HG02759 (cell line): ENCODE measurements around the gene SDCBP2.

Experiments
- ATAC-seq: cut with Tn5 transposase; IDR thresholded peaks from one replicate; pipeline ENCODE4 v1.9.1; 2021; ENCODE audit warnings: mild to moderate bottlenecking, moderate library complexity; ENCODE audit not compliant: unreplicated experiment

SDCBP2 gene

GRCh38 chr20:1315804-1316203 is 13.1 kb downstream of the SDCBP2 start:
- ATAC-seq, result no peak

DNA sequence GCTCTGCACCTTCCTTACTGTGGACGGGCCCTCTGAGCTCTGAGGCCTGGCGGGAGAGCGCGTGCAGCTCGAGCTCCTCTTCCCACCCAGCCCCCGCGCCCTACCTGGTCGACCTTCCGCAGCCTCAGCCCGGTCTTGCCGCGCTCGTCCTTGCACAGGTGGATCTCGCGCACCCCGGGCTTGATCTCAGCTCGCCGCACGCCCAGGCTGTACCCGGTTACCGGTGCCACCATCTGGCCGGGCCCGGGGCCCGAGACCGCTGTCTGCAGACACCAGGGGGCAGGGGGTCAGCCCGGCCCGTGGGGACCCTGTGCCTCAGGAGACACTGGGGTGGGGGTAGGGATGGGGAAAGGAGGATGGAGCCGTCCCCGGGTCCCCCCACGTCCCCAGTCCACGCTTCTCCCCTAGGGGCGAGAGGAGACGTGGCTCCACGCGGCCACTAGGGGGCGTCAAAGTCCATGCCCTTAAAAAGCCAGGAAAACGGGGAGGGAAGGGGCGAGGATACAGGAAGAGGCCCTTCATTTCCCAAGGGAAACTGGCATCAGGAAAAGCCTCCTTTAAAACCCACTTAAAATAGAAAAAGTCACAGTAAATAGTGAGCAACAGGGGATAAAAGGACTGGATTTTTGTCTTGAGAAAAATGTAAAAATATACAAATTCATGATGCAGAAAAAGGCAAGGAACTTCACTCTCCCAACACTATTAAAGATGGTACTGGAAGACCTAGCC is 15.5 kb downstream of the SDCBP2 start:
- no peak for ATAC-seq

DNA sequence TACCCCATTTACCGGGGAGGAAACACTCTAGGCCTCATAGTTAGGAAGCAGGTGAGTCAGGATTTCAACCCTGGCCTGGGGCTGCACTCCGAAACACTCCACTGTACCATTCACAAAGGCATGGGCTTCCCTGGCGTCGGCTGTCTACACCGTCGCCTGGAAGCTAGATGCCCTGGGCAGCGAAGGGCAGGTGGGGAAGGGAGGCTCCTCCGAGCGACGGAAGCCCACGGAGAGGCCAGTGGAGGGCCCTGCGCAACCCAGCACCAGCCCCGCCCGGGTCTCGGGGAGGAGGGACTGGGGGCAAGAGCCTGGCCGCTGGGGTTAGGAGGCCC is 16.1 kb downstream of the SDCBP2 start:
- no peak for ATAC-seq

GRCh38 chr20:1312308-1312707 is 16.6 kb downstream of the SDCBP2 start:
- ATAC-seq, result no peak

GRCh38 chr20:1310506-1311190 is 18.3 kb downstream of the SDCBP2 start:
- ATAC-seq, result no peak

GRCh38 chr20:1310071-1310470 is 18.9 kb downstream of the SDCBP2 start:
- no peak for ATAC-seq

DNA sequence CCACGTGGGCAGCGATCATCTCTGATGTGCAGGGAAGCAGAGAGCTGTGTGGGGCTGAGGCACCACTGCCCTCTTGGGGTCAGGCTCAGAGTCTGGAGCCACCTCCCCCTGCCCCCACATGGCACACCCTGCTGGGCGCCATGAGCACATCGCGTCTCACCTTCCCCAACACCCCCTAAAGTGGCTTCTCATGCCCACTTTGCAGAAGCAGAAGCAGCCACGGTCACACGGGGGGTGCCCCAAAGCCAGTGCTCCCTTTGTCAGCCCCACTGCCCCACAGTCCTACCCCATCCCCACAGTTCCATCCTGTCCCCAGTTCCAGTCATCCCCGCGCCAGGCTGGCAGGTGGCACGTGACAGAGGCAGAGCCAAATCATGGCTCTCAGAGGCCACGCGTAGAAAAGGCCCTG is 19.5 kb downstream of the SDCBP2 start:
- ATAC-seq, result no peak

GRCh38 chr20:1308702-1309095 is 20.2 kb downstream of the SDCBP2 start:
- ATAC-seq, result no peak

- no peak for ATAC-seq
These were observed 20.8 kb downstream of the SDCBP2 start for GRCh38 chr20:1308067-1308701.

GRCh38 chr20:1307571-1307971 is 21.4 kb downstream of the SDCBP2 start:
- no peak for ATAC-seq

DNA sequence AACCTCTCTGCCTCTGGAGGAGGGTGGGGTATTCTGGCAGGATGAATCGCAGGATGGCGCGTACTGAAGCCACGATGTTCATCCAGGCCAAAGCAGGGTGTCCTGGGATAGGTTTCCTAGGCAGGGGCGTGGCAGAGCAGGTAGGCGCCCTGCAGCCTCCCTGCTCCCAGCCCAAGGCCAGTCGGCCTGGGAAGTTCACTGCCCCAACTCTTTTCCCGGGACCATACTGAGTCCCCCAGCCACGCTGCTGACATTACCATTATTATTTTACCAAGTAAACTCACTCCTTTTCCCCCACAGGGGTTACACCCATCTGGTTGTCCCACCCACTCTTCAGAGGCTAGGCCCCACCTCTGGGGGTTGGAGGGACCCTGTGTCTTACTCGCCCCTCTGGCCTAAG is 21.8 kb downstream of the SDCBP2 start:
- no peak for ATAC-seq

DNA sequence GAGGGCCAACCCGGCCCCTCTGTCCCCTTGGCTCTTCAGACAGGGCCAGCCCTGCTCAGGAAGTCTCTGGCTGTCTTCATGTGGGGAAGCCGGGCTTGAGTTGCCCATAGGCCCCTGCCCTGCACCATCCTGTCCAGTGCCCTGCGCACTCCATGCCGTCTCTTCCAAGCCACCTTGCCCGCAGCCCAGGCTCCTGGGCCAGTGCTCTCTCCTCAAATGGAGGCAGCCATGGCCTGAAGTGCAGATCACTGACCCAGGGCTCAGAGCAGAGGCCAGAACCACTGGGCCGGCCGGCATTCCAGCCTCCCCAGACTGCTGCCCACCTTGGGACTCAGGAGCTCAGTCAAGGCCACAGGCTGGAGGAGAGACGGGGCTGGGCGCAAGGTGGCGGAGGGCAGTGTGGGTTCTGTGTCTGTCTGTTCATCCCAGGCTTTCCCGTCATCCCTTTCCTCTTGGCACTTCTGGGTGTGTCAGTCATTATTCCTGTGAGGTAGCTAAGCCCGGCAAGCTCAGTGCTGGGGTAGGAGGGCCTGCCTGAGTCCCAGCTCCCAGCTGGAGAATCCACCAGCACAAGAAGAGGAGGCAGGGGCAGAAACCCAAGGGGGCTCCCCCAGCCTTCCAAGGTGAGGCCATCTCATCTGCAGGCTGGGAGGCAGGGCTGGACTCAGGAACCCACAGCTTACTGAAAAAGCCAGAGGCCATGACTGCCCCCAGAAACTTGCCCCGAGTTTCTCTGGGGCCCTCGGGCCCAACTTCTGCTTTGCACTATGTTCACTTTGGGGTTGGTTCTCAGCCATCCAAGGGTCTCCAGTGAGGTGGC is 22.4 kb downstream of the SDCBP2 start:
- ATAC-seq, result no peak

- no peak for ATAC-seq
These were observed 23.2 kb downstream of the SDCBP2 start for GRCh38 chr20:1305712-1306111.

GRCh38 chr20:1304710-1305515 is 24.0 kb downstream of the SDCBP2 start:
- ATAC-seq, result no peak

DNA sequence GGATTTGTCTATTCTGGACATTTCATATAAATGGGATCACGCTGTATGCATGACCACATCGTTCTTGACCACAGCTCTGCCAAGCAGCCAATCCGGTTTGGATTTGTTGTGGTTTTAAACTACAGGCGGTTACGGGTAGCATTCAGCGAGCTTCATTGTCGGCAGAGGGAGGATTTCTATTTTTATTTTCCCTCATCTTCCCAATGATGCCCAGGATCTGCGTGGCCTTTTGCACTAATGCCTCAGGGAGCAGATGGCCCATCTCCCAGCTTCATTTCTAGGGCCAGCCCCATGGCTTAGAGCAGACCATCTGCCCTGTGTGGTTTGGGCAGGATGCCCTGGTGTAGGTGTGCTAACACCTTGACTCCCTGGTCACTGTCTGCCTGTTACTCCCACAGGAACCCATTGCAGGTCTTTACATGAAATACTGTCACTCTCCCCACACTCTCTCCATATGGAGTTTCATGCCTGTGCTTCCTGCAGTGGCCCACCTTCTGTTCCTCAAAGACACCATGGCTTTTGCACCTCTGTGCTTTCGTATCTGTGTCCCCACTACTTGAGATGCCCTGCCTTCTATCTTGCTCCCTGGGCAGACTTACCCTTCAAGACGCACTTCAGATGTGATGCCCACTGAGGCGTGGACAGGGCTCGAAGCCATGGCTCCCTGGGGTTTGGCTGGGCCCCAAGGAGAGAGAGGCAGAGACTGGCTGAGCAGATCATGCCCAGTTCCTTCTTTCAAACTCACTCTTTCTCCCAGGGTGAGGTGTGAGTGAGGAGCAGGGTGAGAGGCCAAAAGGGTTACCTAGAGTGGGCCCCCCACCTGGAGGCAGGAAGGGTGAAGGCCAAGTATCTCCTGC is 26.0 kb downstream of the SDCBP2 start:
- ATAC-seq, result no peak

GRCh38 chr20:1301031-1301529 is 27.9 kb downstream of the SDCBP2 start:
- ATAC-seq, result no peak

DNA sequence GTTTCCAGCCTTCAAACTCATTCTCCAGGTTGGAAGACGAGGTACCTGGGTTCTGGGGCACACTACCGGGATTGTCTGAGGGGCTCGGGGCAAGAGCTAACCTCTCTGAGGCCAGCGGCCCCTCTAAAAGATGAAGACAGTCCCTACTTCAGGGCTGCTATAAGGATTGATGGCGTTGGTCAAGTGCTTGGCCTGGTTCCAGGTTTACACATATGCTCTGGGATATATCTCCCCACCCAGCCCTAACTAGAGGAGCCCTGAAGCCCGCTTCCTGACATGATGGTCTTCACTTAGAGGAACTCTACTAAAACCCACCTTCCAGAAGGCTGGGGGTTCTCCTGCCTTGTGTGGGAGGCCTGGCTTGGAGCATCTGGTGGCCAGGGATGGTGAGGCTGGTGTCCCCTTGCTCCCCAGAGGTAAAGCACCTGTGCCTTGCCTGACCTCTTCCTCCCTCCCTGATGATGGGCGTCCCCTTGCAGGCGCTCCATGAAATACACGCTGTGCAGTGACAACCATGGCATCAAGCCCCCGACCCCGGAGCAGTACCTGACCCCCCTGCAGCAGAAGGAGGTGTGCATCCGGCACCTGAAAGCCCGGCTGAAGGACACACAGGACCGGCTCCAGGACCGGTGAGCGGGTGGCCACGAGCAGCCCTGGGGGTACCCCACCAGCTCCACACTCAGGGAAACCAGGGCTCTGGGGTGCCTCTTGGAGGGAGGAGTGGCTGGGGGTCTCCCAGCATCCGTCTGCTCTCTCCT is 28.7 kb downstream of the SDCBP2 start:
- no peak for ATAC-seq

- ATAC-seq, result no peak
These were observed 29.4 kb downstream of the SDCBP2 start for GRCh38 chr20:1299522-1299921.
